ENCODE data around the gene FLVCR2.

Gene FLVCR2

DNA sequence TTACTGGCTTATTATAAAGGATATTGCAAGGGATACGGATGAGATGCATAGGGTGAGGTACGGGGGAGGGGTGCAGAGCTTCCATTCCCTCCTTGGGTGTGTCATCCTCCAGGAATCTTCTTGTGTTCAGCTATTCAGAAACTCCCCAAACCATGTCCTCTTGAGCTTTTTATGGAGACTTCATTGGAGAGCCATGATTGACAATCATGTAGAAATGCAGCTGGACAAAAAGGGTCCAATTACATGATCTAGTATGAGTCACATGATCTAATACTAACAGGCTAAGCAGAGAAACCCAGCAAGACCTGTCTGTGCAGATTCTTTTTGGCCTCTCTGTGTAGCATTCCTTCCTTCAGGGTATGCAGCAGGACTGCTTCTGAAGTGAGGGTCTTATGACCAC, 23.9 kb upstream of the FLVCR2 start:
- no peak for DNase-seq (ENCODE audit: low spot score)

DNA sequence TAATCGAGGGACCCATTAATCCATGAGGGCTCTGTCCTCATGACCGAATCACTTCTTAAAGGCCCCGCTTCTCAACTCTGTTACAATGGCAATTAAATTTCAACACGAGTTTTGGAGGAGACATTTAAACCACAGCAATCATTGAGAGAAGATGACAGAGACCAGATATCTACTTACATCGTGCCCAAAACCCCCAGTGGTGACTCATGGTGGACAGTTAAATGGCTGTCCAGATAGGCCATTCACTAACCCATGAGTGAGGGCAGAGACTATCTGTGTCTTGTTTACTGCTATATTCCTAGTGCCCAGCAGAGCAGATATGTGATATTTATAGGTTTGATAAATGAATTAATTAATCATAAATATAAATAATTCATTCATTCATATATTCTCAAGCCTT, 20.0 kb upstream of the FLVCR2 start:
- DNase-seq (ENCODE audit: low spot score), result no peak

DNA sequence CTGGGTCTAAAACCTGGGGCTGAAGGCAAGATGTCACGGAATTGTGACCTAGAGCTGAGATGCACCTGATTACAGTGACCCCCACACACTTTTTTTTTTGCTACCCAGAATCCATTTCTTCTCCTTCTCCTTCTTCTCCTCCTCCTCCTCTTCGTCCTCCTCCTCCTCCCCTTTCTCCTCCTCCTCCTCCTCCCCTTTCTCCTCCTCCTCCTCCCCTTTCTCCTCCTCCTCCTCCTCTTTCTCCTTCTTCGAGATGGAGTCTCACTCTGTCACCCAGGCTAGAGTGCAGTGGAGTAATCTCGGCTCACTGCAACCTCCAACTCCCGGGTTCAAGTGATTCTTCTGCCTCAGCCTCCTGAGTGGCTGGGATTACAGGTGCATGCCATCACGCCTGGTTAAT, 19.4 kb upstream of the FLVCR2 start:
- no peak for DNase-seq (ENCODE audit: low spot score)

DNA sequence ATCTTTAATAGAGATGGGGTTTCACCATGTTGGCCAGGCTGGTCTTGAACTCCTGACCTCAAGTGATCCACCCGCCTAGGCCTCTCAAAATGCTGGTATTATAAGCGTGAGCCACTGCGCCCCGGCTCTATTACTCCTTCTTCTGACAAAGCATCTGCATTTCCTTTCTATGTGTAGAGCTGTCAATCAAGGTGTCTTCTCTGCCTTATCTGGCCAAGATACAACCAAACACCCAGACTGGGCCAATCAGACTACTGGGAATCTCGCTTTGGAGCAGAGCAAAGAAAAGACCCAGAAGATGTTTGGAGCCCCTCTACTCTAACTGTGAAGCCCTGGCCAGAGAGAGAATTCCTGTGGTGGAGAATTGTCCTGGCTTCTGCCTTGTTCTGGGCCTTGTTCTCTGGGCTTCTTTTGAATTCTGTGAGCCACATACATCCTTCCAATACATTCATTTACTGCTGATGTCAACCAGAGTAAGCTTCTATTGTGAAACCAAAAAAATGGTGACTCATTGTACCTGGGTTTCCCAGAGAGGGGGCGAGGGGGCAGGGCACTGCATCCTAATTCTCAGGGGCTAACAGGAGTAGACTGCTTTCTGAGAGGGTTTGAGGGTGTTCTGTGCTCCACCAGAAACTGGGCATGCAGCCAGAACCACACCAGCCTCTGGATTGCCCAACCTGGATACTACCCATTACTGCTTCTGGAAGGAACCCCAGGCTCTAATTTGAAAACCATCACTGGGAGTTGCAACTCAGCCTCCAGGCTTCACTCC, 18.8 kb upstream of the FLVCR2 start:
- DNase-seq (ENCODE audit: low spot score), result no peak

DNA sequence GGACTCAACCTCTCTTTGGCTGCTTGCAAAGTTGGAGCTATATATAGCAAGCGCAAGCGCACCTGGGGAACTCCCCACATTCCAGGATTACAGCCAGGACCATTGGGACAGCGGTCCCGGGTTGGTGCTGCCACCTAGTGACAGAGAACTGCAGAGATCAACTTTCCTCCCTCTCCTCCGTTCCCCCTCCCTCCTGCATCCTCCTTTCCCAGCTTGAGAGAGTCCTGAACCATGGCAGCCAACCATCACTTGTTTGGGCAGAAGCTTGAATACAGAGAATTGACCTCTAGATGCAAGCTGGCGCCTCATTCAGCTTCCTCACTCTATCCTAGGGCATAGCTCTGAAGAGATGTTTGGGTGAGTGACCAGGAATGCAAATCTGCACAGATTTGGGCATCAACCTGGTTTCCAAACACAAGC, 17.4 kb upstream of the FLVCR2 start:
- peak; percentile 72 for DNase-seq (ENCODE audit: low spot score)

DNA sequence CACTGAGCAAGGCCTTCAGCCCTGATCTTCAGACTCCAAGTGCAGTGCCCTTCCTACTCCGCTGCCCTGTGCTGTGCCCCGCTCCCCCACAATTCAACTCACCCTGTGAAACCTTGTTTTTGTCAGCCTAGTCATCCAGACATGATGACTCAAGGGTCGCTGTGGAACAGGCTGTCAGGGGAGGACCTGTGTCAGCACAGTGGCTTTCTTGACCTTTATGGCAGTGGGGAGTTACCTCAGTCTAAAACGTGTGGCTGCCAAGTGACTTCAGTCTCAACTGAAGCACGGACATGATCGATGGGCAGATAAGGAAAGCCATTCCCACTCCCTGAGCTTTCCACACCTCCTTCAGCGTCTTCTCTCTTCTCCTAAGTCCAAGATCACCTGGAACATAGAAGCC, 16.3 kb upstream of the FLVCR2 start:
- no peak for DNase-seq (ENCODE audit: low spot score)

DNA sequence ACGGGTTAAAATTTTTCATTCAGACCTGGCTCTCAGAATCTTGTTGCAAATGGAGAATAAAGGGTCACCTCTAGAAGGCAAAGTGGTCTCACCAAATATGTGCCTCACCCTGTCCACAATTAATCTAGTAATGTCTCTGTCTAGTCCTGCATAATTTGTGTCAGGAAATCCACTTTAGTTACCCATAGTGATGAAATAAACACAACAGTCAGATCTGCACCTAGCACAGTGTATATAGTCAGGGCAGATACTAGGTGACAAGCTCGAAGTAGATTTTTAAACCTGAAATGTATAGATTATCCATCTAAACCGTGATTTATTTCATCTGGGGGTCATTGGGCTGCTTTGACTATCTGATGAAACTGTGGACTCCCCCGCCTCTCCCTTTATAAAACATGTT, 15.9 kb upstream of the FLVCR2 start:
- DNase-seq (ENCODE audit: low spot score), result no peak

DNA sequence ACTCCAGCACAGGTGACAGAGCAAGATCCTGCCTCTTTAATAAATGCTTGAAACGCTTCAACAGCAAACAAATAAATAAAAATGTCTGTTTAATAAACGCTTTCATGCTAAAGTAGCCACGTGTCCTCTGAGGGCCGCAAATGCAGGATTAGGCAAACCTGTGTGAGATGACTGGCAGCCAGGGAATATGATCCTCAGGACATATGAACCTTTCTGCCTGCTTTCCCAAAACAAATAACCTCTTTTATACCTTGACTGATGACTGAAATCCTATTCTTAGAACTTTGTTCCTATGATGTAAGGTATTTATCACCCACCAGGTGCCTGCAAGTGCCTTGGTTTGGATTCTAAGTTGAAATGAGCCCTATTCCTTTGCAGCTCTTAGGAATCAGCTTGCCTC, 14.5 kb upstream of the FLVCR2 start:
- DNase-seq (ENCODE audit: low spot score), result no peak

DNA sequence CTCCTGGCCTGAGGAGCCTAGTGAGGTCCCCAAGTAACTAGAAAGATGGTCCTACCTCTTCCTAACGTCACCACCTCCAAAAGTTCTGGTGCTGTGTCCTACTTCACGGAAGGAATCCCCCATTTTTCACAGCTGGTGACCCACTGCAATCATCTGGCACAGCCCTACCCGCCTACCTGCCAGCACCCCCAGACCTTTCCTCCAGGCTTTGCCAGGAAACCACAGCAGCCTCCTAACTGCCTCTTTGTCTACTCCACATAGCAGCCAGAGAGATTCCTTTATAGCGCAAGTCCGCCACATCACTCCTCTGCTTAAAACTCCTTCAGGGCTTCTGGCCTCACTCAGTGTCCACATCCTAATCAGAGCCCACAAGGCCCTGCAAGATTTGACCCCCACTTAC, 13.4 kb upstream of the FLVCR2 start:
- no peak for DNase-seq (ENCODE audit: low spot score)

DNA sequence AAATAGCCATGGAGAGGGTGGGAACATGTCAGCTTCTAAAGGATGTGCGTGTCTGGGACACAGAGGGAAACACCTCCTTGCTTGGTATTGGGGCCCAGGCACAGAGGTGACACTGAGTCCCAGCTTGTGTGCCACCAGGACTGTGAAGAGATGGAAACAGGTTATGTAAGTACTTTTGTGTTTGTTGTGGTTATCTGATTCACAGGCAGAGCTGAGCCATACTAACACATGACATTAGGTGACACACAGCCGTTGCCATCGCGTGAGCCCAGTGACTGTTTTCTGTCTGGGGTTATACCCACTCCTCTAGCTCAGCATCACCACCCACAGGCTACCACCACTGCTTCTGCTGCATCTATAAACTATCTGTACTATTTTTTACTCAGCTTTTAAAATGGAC, 12.1 kb upstream of the FLVCR2 start:
- DNase-seq (ENCODE audit: low spot score), result peak; percentile 58

DNA sequence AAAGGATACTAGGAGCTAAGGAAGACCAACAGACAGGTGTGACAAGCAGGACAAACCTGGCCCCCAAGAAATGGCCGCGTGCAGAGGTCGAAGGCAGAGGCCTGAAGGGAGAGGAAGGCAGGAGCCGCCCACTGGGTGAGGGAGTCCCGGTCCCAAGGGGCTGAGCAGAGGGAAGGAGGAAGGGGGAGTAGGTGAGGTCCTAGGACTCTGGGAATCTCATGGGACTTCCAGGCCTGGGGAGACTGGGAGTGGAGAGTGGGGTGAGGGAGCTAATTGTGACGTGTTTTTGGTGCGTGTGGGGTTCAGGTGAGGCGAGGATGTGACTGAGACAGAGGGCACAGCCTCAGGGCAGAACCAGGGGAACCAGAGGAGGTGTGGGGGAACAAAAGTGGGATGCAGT, 11.7 kb upstream of the FLVCR2 start:
- no peak for DNase-seq (ENCODE audit: low spot score)

DNA sequence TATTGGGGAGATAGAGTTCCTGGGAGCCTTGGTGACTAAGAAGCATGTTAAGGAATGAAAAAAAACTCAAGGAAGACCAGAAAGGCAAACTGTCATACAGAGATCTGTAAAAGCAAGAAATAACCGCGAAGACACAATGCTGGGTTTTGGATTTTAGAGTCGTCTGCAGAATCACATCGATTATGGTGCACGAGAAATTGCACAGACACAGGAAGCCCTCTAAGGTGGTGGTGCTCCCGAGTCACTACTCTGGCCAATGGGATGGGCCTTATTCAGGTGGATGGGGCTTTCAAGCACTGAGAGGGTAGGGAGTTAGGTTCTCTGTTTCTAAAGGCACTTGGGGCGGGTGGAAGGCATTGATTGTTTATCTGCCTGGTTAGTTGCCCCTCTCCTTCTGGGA, 10.3 kb upstream of the FLVCR2 start:
- no peak for DNase-seq (ENCODE audit: low spot score)

DNA sequence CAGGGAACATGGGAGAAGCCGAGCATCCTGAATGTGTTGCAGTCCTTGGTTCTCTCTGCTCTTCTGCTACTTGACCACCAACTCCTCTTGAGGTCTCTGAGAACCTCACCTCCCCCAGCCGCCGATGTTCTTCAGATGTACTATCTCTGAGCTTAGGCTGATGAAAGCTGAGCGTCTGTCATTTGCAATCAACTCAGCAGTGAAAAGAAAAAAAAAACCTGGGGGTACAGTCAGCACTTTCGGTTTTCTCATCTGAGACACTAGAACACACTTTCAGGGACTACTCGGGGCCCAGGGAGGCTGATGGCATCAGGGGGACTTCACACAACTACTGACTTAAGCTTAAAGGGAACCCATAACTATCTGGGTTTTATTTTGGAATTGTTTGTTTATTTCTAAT, 9.6 kb upstream of the FLVCR2 start:
- no peak for DNase-seq (ENCODE audit: low spot score)

DNA sequence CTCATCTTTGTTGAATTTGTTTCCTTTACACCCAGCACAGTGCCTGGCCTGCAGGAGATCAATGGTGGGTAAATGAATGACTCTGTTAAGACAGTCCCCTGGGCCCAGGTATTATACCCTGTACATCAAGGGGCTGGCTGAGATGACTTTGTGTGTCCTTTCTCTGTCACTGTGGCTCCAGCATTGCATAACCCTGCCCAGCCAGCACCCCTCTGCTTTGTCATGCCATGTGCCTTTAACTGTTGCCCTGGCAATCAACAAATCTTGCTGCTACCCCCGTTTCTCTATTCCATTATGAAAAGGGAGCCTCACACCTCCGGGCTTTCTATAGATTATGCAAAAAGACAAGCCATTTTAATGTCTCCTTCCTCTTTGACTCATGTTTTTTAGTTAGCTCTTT, 7.6 kb upstream of the FLVCR2 start:
- no peak for DNase-seq (ENCODE audit: low spot score)

DNA sequence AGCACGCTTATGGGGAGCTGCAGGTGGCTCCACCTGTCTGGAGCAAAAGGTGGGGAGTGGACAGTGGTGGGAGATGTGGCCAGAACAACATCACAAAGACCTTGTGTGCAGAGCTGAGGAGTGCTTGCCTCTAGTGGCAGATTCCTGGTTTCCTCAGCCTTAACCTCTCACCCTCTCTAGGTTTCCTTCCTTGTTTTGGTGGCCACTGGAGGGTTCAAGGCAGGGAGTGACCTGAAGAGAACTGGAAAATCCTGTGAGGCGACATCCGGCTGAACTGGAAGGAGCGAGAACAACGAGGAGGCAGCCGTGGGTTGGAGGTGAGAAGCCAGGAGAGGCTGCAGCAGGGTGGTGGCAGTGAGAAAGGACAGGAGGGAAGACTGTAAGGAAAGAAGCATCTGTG, 6.3 kb upstream of the FLVCR2 start:
- no peak for DNase-seq (ENCODE audit: low spot score)

DNA sequence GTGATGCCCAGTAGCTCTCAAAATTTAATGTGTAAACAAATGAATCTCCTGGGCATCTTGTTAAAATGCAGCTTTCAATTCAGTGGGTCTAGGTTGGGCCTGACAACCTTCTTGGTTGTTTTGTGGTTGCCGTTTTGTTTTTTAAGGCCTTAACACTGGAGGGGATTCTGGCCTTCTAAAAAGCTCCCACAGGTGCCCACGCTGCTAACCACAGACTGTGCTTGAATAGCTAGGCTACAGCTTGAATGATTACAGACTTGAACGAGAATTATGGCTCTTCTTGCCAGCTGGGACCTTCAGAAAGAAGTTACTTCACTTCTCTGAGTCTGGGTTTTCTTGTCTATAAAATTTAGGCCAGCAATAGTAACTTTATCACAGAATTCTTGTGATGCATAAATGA, 1.3 kb upstream of the FLVCR2 start:
- no peak for DNase-seq (ENCODE audit: low spot score)

DNA sequence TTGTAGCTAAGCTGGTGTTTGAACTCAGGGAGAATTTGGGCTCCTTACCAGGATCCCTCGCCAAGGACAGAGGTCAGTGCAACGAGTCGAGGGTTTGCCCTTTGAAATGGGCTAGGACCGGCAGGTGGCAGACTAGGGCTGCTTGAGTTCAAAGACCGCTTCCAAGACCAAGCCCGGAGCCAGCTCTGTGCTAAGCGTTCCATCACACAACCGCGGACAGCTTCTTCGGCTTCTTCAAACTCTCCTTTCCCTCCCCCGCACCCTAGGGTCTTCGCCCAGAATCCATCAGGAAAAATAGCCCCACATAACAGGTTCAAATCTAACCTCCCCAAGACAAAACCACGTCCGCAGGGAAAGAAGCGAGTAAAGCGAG, 705 bp upstream of the FLVCR2 start:
- DNase-seq (ENCODE audit: low spot score), result peak; percentile 90

DNA sequence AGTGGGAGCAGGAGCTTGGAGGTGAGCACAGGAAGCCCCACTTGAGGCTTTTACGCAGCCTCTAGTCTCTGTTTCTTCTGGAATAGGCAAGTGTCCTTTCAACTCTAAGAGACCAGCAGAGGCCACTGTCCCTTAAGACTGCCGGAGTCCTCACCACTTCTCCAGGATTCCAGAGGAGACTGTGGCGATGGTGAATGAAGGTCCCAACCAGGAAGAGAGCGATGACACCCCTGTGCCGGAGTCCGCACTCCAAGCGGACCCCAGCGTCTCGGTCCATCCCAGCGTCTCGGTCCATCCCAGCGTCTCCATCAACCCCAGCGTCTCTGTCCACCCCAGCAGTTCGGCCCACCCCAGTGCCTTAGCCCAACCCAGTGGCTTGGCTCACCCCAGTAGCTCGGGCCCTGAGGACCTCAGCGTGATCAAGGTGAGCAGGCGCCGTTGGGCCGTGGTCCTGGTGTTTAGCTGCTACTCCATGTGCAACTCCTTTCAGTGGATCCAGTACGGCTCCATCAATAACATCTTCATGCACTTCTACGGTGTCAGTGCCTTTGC, 442 bp downstream of the FLVCR2 start:
- DNase-seq (ENCODE audit: low spot score), result peak; percentile 38

DNA sequence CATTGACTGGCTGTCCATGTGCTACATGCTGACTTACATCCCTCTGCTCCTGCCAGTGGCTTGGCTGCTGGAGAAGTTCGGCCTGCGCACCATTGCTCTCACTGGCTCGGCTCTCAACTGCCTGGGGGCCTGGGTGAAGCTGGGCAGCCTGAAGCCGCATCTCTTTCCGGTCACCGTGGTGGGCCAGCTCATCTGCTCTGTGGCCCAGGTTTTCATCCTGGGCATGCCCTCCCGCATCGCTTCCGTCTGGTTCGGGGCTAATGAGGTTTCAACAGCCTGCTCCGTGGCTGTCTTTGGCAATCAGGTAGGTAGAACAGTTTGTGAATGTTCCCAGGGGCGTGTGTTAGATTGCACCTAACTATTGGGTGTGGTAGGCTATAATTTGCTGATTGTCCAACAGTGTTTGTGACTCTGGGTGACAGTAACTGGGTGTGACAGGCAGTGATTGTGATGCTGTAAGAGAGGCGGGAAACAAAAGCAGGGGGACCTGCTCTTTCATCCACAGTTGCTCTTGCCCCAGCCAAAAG, 981 bp downstream of the FLVCR2 start:
- DNase-seq (ENCODE audit: low spot score), result no peak

DNA sequence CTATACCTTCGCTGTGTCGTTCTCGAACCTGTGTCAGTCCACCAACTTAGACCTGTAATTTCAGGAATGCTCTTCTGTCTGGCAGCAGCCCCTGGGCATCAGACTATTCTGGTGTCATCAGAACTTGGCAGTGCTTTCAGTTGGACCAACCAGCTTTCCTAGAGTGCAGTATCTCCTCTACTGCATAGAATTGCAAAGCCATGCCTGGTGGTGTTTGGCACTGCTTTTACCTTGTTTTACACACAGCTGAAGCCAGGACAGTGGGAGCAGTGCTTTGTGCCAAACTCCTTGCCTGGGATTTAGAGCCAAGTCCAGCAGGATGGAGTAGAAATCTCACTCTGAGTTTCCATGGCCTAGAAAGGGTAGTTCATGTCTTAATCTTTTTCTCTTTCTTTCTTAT, 1.5 kb downstream of the FLVCR2 start:
- DNase-seq (ENCODE audit: low spot score), result no peak

DNA sequence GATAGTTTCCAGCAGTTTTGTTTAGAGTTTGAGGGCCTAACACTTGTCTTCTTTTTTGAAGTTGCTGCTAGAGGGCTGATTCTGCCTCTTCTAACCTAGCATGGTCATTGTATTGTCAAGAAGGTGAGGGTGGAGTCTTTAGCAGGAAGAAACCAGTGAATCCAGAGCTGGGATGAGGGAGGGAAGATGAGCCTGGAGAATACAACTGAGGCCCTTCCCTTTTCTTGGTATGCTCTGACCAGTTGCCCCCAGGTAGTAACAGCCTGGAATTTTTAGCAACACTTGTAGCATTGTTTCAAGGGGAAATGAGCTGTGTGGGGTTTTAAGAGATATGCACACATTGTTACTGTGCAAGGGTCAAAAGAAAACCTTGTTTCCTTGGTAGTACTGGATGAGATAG, 9.0 kb downstream of the FLVCR2 start:
- DNase-seq (ENCODE audit: low spot score), result no peak

DNA sequence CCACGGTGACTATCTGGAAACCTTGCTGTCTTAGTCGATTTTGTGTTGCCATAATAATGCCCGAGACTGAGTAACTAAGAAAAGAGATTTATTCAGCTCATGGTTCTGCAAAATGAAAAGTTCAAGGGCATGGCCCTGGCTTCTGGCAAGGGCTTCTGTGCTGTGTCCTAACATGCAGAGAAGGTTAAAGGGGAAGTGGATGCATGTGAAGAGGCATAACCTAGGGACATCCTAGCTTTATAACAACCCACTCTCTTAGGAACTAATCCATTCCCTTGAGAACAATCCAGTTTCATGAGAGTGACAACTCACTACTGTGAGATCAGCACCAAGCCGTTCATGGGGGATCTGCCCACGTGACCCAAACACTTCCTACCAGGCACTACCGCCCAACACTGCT, 11.5 kb downstream of the FLVCR2 start:
- DNase-seq (ENCODE audit: low spot score), result no peak

DNA sequence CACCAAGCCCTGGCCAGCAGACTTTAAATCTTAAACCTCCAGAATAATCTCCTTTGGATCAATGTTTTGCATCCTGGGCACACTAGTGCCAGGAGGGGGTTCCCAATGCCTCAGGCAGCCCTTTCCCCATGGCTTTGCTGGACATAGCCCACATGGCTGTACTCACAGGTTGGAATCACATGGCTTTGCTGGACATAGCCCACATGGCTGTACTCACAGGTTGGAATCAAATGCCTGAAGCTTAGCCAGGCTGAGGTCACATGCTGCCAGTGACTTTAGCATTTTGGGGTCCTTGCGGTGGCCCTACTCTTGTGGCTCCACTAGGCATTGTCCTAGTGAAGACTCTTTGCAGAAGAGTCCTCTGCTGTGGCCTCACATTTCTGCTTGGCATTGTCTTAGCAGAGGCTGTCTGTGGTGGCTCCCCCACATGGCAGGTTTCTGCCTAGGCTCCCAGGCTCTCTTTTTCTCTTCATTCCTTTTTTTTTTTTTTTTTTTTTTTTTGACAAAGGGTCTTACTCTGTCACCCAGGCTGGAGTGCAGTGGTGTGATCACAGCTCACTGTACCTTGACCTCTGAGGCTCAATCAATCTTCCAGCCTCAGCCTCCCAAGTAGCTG, 13.0 kb downstream of the FLVCR2 start:
- DNase-seq (ENCODE audit: low spot score), result no peak

Measured in RKO (cell line).